GM10847 (cell line): ENCODE data around the gene ALDH5A1.

Experiments used
- POLR2A ChIP-seq: IDR thresholded peaks from 2 replicates; pipeline ENCODE4 v1.6.1; 2011; ENCODE audit not compliant: insufficient read length; ENCODE audit errors: extremely low read depth

ALDH5A1 gene

GRCh38 chr6:24494821-24495795 is at the start of gene ALDH5A1:
Gene ALDH5A1 (plus strand): TSS chr6:24494969. CDS start chr6:24494997, 28 bp downstream.
- peak; percentile 26 for TF ChIP-seq POLR2A

- no peak for TF ChIP-seq POLR2A
Observed at GRCh38 chr6:24445704-24446103, 49.1 kb upstream of the ALDH5A1 start.

- TF ChIP-seq POLR2A = no peak
Observed at GRCh38 chr6:24446670-24447069, 48.1 kb upstream of the ALDH5A1 start.

- TF ChIP-seq POLR2A = no peak
Observed at GRCh38 chr6:24448396-24448795, 46.4 kb upstream of the ALDH5A1 start.

- no peak for TF ChIP-seq POLR2A
Observed at GRCh38 chr6:24448828-24449525, 45.8 kb upstream of the ALDH5A1 start.

GRCh38 chr6:24451581-24452388 is 43.0 kb upstream of the ALDH5A1 start:
- no peak for TF ChIP-seq POLR2A

GRCh38 chr6:24453921-24454320 is 40.8 kb upstream of the ALDH5A1 start:
- no peak for TF ChIP-seq POLR2A

GRCh38 chr6:24454452-24454851 is 40.3 kb upstream of the ALDH5A1 start:
- TF ChIP-seq POLR2A = no peak

GRCh38 chr6:24455061-24455460 is 39.7 kb upstream of the ALDH5A1 start:
- no peak for TF ChIP-seq POLR2A

GRCh38 chr6:24458134-24458533 is 36.6 kb upstream of the ALDH5A1 start:
- no peak for TF ChIP-seq POLR2A

GRCh38 chr6:24458941-24459340 is 35.8 kb upstream of the ALDH5A1 start:
- TF ChIP-seq POLR2A = no peak

GRCh38 chr6:24460966-24461365 is 33.8 kb upstream of the ALDH5A1 start:
- TF ChIP-seq POLR2A = no peak

GRCh38 chr6:24464253-24465038 is 30.3 kb upstream of the ALDH5A1 start:
- no peak for TF ChIP-seq POLR2A

- no peak for TF ChIP-seq POLR2A
Observed at GRCh38 chr6:24469811-24470210, 25.0 kb upstream of the ALDH5A1 start.
